Natural killer cell treated with Interleukin-12 subunit alpha and Interleukin-12 subunit beta and Interleukin-15 and Interleukin-18, amount 100 ng/mL, for 72 hours (primary cell): ENCODE results near the gene SNF8. TPM values are rescaled to one million over a fixed set of nuclear protein-coding genes. Genes with fewer than 3 reads are reported as not detected.

ENCODE experiments used
- ATAC-seq, 2 donors: fragments of 150-1000 bp; cut with Tn5 transposase in 1 of 2; sonication (Bioruptor Pico), chemical (Tn5 transposase) in 1 of 2; 2 replicates each; pipeline ENCODE4 v1.10.0; 2021
- DNase-seq: peaks from one replicate; pipeline ENCODE4 v3.0.0; 2022; ENCODE audit warnings: low spot score
- H3K27ac Mint-ChIP-seq, 2 donors: 1 replicate in 1 of 2; 2 replicates in 1 of 2; pipeline ENCODE4 v1.8.0; 2022; ENCODE audit warnings: mixed read lengths in 2 of 2, mild to moderate bottlenecking in 1 of 2, moderate library complexity in 1 of 2
- H3K27me3 Mint-ChIP-seq, 2 donors: 1 replicate in 1 of 2; 2 replicates in 1 of 2; pipeline ENCODE4 v1.8.0; 2022; ENCODE audit warnings: mixed read lengths in 2 of 2
- H3K36me3 Mint-ChIP-seq: one replicate; pipeline ENCODE4 v1.8.0; 2022; ENCODE audit warnings: mixed read lengths
- H3K4me1 Mint-ChIP-seq, 2 donors: 1 replicate in 1 of 2; 2 replicates in 1 of 2; pipeline ENCODE4 v1.8.0; 2022; ENCODE audit warnings: low read depth in 2 of 2, mixed read lengths in 2 of 2, mild to moderate bottlenecking in 1 of 2
- H3K4me3 Mint-ChIP-seq: one replicate; pipeline ENCODE4 v1.8.0; 2022; ENCODE audit warnings: mixed read lengths
- H3K9me3 Mint-ChIP-seq: 2 replicates; pipeline ENCODE4 v1.8.0; 2022; ENCODE audit warnings: mixed read lengths
- total RNA-seq, 2 donors: library from RNA; stranded (reverse); gene quantifications; one replicate each; pipeline ENCODE4 v1.2.3, GENCODE V29; 2022

Gene SNF8
- total RNA-seq, 2 donors from 2014 or later, result 116 to 148 TPM

DNA sequence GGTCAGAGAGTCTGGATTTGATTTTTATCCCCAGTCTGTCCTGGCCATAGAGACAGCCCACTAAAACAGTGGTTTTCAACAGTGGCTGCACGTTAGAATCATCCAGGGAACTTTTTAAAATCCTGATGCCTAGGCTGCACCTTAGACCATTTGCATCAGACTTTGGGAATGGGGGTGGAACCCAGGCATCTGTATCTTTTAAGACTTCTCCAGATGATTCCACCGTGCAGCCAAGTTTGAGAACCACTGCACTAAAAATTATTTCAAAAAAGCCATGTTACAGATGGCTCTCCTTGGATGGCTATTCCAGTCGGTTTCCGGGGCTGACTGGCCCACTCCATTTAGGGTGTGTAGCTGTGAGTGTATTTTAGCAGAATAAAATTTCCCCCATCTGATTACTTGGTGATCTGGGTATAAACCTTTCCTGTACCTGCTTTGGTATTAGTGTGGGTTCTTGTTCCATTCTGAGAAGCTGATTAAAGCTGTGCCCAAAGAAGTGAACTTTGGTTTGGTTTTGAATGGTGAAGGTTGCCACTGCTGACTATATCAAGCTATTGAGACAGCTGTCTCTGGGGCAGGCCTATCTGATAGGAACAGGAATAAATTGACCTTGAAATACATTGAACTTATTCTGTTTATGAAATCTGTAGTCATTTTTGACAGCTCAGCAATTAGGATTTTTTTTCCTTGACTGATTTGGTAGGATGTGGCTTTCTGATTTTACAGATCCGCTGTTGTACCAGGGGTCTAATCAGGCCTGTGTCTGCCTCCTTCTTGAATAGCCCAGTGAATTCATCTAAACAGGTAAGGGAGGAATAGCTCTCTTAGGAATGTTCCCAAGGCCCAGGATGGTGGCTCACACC lies 50.8 kb downstream of the SNF8 start:
- Mint-ChIP-seq H3K9me3 (no peaks in the 10 kb centered on the region), H3K27me3 (no peaks in the 10 kb centered on the region), H3K4me3 (peak overlapping the region; percentile 97), H3K36me3 (peaks cover 8% of the 10 kb centered on the region), H3K4me1 (peaks cover 25 to 30% of the 10 kb centered on the region in 2 donors), H3K27ac (peak overlapping the region; percentile 87 to 89)
- DNase-seq (no peak), ATAC-seq (no peak)

DNA sequence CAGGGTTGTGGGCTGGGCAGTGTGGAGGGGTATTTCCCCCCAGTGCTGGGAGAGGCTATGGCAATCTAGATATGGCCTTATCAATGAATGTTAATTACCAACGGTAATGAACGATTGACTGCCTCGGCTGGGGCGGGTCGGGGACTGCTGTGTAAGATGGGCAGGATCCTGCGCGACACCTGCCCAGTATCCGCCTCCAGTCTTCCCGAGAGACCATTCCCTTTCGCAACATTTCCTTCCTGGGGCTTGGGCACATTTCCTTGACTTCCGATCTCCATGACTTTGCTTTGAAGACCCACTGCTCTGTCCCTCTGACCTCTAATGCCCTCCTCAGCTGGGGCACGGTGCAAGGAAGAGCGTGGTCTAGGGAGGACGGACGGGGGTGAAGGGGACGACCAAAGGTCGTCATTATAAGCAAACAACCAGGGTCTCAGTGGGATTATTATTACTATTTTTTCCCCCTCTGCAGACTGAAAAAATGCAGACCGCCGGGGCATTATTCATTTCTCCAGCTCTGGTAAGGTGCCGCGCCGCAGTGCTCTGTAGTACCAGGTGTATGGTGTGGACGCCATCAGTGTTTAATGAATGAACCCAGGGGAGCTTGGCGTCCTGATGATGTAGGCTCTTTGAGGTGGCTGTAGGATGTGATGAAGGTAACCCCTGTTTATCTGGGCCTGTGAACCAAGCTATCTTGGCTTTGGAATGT lies 51.5 kb downstream of the SNF8 start:
- no peaks in the 10 kb centered on the region for H3K27me3 Mint-ChIP-seq

DNA sequence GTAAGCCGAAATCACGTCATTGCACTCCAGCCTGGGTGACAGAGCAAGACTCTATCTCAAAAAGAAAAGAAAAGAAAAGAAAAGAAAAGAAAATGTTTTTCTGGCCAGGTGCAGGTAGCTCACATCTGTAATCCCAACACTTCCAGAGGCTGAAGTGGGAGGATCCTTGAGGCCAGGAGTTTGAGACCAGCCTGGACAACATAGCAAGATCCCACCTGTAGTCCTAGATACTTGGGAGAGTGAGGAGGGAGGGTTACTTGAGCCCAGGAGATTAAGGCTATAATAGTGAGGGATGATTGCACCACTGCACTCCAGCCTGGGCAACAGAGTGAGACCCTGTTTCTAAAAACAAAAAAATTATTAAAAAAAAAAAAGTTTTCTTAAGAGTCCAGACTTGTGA lies 54.6 kb downstream of the SNF8 start:
- Mint-ChIP-seq H3K4me1 (peaks cover 20 to 24% of the 10 kb centered on the region in 2 donors), H3K27me3 (no peaks in the 10 kb centered on the region), H3K27ac (peak overlapping the region; percentile 35 to 89), H3K4me3 (no peak overlapping the region), H3K36me3 (peaks cover 8% of the 10 kb centered on the region), H3K9me3 (no peaks in the 10 kb centered on the region)
- ATAC-seq (no peak), DNase-seq (no peak)

More for the DNA sequence above, 51.5 kb downstream of the SNF8 start:
- Mint-ChIP-seq H3K4me3 (peak overlapping the region; percentile 97), H3K27ac (peak overlapping the region; percentile 87 to 89), H3K36me3 (peaks cover 8% of the 10 kb centered on the region), H3K9me3 (no peaks in the 10 kb centered on the region), H3K4me1 (peaks cover 25 to 30% of the 10 kb centered on the region in 2 donors)
- DNase-seq (no peak), ATAC-seq (no peak)

DNA sequence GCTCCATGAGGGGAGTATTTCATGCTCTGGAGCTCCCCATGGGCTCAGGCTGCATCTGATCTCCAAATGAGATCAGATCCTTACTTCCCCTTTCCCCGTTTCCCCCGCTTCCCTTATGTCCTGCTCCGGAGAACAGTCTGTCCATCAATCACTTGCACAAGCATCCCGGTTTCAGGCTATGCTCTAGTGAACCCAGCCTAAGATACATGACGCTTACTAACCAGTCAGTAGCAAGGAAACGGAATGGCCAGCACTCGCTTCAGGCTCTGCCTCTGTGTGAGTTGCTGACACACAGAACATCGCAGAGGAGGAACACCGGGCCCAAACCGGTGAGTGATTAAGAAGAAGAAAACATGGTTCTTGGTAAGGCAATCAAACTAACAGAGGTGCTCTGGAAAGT lies 61.5 kb downstream of the SNF8 start:
- DNase-seq (no peak), ATAC-seq (no peak)
- Mint-ChIP-seq H3K9me3 (no peaks in the 10 kb centered on the region), H3K27ac (no peak overlapping the region), H3K4me3 (no peak overlapping the region), H3K36me3 (no peaks in the 10 kb centered on the region), H3K4me1 (no peaks in the 10 kb centered on the region), H3K27me3 (no peaks in the 10 kb centered on the region)

DNA sequence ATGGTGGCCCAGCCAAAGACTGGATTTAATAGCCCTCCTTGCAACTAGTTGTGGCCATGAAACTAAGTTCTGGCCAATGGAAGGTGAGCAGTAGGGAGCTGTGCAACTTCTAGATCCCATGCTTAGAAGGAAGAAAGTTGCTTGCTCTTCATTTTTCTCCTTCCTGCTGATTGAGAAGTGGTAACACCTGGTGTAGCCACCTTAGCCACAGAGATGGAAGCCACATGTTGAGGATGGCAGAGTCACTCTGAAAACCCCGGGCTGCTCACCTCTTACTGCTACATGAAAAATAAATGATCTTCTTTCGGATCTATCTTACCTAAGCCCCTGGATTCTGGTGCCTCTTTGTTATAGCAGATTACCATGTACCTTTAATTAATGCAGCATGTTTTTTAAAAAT lies 62.4 kb downstream of the SNF8 start:
- no peaks in the 10 kb centered on the region for H3K36me3 Mint-ChIP-seq
- no peak overlapping the region for H3K4me3 Mint-ChIP-seq
- ATAC-seq (no peak), DNase-seq (no peak)
- H3K27me3 Mint-ChIP-seq, result no peaks in the 10 kb centered on the region
- no peak overlapping the region for H3K27ac Mint-ChIP-seq
- no peaks in the 10 kb centered on the region for H3K9me3 Mint-ChIP-seq
- no peaks in the 10 kb centered on the region for H3K4me1 Mint-ChIP-seq

Other genes with a start within 250 kb of the SNF8 start
- gene PRAC1, start 222.3 kb downstream of the SNF8 start, total RNA-seq, result not detected
- not detected for gene PRAC2, start 221.7 kb downstream of the SNF8 start, total RNA-seq
- gene HOXB13, start 216.1 kb downstream of the SNF8 start, total RNA-seq, result not detected
- not detected for gene TTLL6, start 127.6 kb downstream of the SNF8 start, total RNA-seq
- gene CALCOCO2, start 113.8 kb downstream of the SNF8 start, total RNA-seq, result 100 to 1,000 TPM; 118 to 166 TPM
- 100 to 1,000 TPM in 1 of 2 donors, 10 to 100 TPM in 1; 66.5 to 102 TPM for gene ATP5MC1, start 52.1 kb downstream of the SNF8 start, total RNA-seq
- gene UBE2Z, start 36.4 kb downstream of the SNF8 start, total RNA-seq, result 100 to 1,000 TPM; 109 to 130 TPM
- not detected for gene GIP, start 23.8 kb upstream of the SNF8 start, total RNA-seq
- gene IGF2BP1, start 52.5 kb upstream of the SNF8 start, total RNA-seq, result under 1 TPM in 1 of 2 donors, not detected in 1; 0.55 TPM
- not detected for gene B4GALNT2, start 187.9 kb upstream of the SNF8 start, total RNA-seq